ENCODE results near the gene ELOVL2. TPM values are rescaled to one million over a fixed set of nuclear protein-coding genes. Genes with fewer than 3 reads are reported as not detected.

The ELOVL2 gene
- total and polyA plus RNA-seq, 8 donors: 0.23 to 1.8 TPM; not detected in 6

DNA sequence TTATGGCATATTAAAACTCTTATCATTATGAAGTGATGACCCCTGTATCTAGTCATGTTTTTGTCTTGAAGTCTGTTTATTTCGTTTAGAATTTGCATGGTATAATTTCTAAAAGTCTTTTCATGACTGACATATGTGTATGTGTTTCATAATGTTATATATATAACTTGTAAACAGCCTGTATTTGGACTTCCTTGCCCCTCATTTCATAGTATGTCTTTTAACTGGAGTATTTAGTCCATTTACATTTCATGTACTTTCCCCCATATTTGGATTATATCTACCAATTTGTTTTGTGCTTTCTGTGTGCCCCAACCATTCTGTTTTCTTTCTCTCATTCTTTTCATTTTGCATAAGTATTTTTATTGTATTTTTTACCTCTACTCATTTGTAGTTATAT is 98.3 kb downstream of the ELOVL2 start:
- no peak overlapping the region for H3K4me3 ChIP-seq
- TF ChIP-seq EP300 (IDR thresholded peaks at IDR 0.05) (no peak), POLR2A (IDR thresholded peaks at IDR 0.05) (no peak), POLR2AphosphoS5 (IDR thresholded peaks at IDR 0.05) (no peak)
- TF ChIP-seq, protein P1, sequence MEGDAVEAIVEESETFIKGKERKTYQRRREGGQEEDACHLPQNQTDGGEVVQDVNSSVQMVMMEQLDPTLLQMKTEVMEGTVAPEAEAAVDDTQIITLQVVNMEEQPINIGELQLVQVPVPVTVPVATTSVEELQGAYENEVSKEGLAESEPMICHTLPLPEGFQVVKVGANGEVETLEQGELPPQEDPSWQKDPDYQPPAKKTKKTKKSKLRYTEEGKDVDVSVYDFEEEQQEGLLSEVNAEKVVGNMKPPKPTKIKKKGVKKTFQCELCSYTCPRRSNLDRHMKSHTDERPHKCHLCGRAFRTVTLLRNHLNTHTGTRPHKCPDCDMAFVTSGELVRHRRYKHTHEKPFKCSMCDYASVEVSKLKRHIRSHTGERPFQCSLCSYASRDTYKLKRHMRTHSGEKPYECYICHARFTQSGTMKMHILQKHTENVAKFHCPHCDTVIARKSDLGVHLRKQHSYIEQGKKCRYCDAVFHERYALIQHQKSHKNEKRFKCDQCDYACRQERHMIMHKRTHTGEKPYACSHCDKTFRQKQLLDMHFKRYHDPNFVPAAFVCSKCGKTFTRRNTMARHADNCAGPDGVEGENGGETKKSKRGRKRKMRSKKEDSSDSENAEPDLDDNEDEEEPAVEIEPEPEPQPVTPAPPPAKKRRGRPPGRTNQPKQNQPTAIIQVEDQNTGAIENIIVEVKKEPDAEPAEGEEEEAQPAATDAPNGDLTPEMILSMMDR (IDR thresholded peaks at IDR 0.05): no peak
- H3K9me3 ChIP-seq: no peaks in the 10 kb centered on the region
- H3K4me1 ChIP-seq: no peaks in the 10 kb centered on the region
- intact Hi-C loops (cut with DNase I; ENCODE audit: low total_unique reads): no loop called here
- H3K27me3 ChIP-seq: no peaks in the 10 kb centered on the region
- no peak for DNase-seq
- WGBS, 5 donors: 69 to 78% (median 73%) methylated on average over 1 of the region's 1 CpG
- no peaks in the 10 kb centered on the region for H3K36me3 ChIP-seq
- H3K27ac ChIP-seq: no peak overlapping the region

DNA sequence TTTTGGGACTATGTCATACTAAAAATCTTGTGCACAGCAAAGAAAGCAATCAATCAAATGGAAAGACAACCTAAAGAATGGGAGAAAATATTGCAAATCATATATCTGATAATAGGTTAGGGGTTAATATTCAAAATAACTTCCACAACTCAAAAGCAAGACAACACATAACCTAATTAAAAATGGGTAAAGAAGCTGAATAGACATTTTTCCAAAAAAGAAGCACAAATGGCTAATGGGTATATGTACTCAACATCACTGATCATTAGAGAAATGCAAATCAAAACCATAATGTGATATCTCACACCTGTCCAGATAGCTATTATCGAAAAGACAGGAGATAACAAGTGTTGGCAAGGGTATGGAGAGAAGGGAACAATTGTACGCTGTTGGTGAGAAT is 104.3 kb downstream of the ELOVL2 start:
- intact Hi-C loops (cut with DNase I; ENCODE audit: low total_unique reads): no loop called here
- no peaks in the 10 kb centered on the region for H3K27me3 ChIP-seq
- no peak for DNase-seq
- no peaks in the 10 kb centered on the region for H3K36me3 ChIP-seq
- 78 to 89% (median 86%) methylated on average over 2 of the region's 2 CpGs for WGBS, 5 donors
- H3K27ac ChIP-seq: no peak overlapping the region
- peaks cover 0 to 4% (median 0%) of the 10 kb centered on the region in 4 donors for H3K9me3 ChIP-seq
- H3K4me1 ChIP-seq: no peaks in the 10 kb centered on the region
- H3K4me3 ChIP-seq: no peak overlapping the region
- no peak for TF ChIP-seq POLR2AphosphoS5 (IDR thresholded peaks at IDR 0.05)

DNA sequence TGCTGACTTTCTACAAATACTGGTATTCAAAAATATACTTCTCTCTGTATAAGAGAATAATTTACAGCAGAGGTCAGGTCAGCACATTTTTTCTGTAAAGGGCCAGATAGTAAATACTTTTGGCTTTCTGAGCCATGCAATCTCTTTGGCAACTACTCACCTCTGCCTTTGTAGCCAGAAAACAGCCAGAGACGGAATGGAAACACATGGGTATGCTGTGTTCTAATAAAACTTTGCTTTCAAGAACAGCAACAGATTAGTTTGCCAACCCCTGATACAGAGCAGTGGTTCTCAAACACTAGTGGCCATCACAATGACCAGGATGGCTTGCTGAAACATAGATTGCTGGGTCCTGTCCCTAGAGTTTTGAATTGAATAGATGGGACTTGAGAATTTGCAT is 111.0 kb downstream of the ELOVL2 start:
- Histone ChIP-seq H3K27ac (no peak overlapping the region), H3K9me3 (no peaks in the 10 kb centered on the region), H3K36me3 (no peaks in the 10 kb centered on the region), H3K4me3 (no peak overlapping the region), H3K27me3 (no peaks in the 10 kb centered on the region), H3K4me1 (no peaks in the 10 kb centered on the region)
- TF ChIP-seq POLR2AphosphoS5 (IDR thresholded peaks at IDR 0.05): no peak
- TF ChIP-seq POLR2A (IDR thresholded peaks at IDR 0.05): no peak
- no peak for TF ChIP-seq EP300 (IDR thresholded peaks at IDR 0.05)
- TF ChIP-seq, protein P1 (IDR thresholded peaks at IDR 0.05): no peak
- no peak for DNase-seq
- intact Hi-C loops (cut with DNase I; ENCODE audit: low total_unique reads): no loop called here
- WGBS, 5 donors: 36 to 68% (median 55%) methylated on average over 1 of the region's 1 CpG

Other genes starting within 250 kb of the ELOVL2 start
- gene MAK, start 205.8 kb downstream of the ELOVL2 start, total RNA-seq: 1 to 10 TPM in 1 of 5 donors, not detected in 4; 1.0 TPM
- gene MAK, start 205.8 kb downstream of the ELOVL2 start, polyA plus RNA-seq: under 1 TPM in 2 of 3 donors, not detected in 1; 0.05 to 0.06 TPM
- gene GCM2, start 162.3 kb downstream of the ELOVL2 start, total RNA-seq: not detected
- gene GCM2, start 162.3 kb downstream of the ELOVL2 start, polyA plus RNA-seq: not detected
- 1 to 10 TPM in 1 of 5 donors, under 1 TPM in 1, not detected in 3; 0.58 to 2.6 TPM for gene SYCP2L, start 157.3 kb downstream of the ELOVL2 start, total RNA-seq
- gene SYCP2L, start 157.3 kb downstream of the ELOVL2 start, polyA plus RNA-seq: under 1 TPM in 1 of 3 donors, not detected in 2; 0.15 TPM
- 10 to 100 TPM in 1 of 5 donors, 1 to 10 TPM in 4; 1.2 to 15.8 (median 4.5) TPM for gene SMIM13, start 49.5 kb upstream of the ELOVL2 start, total RNA-seq
- gene SMIM13, start 49.5 kb upstream of the ELOVL2 start, polyA plus RNA-seq: 1 to 10 TPM; 2.4 to 3.3 (median 2.7) TPM
- 1 to 10 TPM in 1 of 5 donors, not detected in 4; 1.2 TPM for gene ERVFRD-1, start 67.4 kb upstream of the ELOVL2 start, total RNA-seq
- under 1 TPM in 2 of 3 donors, not detected in 1; 0.15 to 0.19 TPM for gene ERVFRD-1, start 67.4 kb upstream of the ELOVL2 start, polyA plus RNA-seq
- gene NEDD9, start 188.4 kb upstream of the ELOVL2 start, total RNA-seq: 10 to 100 TPM; 11.3 to 97.9 (median 48.2) TPM
- 10 to 100 TPM in 1 of 3 donors, 1 to 10 TPM in 2; 4.2 to 19.6 (median 9.2) TPM for gene NEDD9, start 188.4 kb upstream of the ELOVL2 start, polyA plus RNA-seq

Data from stomach (tissue), 9 donors.